Measurements from ENCODE around the gene PTRHD1. TPM values are rescaled to one million over a fixed set of nuclear protein-coding genes. Genes with fewer than 3 reads are reported as not detected.

Gene PTRHD1
- polyA plus RNA-seq, 1 of the 3 experiments (the other 2 are of a cell fraction) = 74.4 TPM

GRCh38 chr2:24819442-24820174 lies 26.4 kb upstream of the PTRHD1 start:
- TF ChIP-seq PBX3 (IDR thresholded peaks at IDR 0.05) = no peak
- TF ChIP-seq, protein P1, sequence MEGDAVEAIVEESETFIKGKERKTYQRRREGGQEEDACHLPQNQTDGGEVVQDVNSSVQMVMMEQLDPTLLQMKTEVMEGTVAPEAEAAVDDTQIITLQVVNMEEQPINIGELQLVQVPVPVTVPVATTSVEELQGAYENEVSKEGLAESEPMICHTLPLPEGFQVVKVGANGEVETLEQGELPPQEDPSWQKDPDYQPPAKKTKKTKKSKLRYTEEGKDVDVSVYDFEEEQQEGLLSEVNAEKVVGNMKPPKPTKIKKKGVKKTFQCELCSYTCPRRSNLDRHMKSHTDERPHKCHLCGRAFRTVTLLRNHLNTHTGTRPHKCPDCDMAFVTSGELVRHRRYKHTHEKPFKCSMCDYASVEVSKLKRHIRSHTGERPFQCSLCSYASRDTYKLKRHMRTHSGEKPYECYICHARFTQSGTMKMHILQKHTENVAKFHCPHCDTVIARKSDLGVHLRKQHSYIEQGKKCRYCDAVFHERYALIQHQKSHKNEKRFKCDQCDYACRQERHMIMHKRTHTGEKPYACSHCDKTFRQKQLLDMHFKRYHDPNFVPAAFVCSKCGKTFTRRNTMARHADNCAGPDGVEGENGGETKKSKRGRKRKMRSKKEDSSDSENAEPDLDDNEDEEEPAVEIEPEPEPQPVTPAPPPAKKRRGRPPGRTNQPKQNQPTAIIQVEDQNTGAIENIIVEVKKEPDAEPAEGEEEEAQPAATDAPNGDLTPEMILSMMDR (IDR thresholded peaks at IDR 0.05) = no peak
- TF ChIP-seq MAX (IDR thresholded peaks at IDR 0.05; ENCODE audit: low read depth) = no peak
- no peak for TF ChIP-seq CHD2 (IDR thresholded peaks at IDR 0.05; ENCODE audit: low read length, partially characterized antibody)
- TF ChIP-seq REST (IDR thresholded peaks at IDR 0.05; ENCODE audit: low read depth, low read length) = no peak
- TF ChIP-seq, protein P2, sequence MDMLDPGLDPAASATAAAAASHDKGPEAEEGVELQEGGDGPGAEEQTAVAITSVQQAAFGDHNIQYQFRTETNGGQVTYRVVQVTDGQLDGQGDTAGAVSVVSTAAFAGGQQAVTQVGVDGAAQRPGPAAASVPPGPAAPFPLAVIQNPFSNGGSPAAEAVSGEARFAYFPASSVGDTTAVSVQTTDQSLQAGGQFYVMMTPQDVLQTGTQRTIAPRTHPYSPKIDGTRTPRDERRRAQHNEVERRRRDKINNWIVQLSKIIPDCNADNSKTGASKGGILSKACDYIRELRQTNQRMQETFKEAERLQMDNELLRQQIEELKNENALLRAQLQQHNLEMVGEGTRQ (IDR thresholded peaks at IDR 0.05; ENCODE audit: borderline replicate concordance, low read depth, low read length) = no peak
- no peak for TF ChIP-seq YY1 (IDR thresholded peaks at IDR 0.05; ENCODE audit: low read depth)
- TF ChIP-seq, protein P3, sequence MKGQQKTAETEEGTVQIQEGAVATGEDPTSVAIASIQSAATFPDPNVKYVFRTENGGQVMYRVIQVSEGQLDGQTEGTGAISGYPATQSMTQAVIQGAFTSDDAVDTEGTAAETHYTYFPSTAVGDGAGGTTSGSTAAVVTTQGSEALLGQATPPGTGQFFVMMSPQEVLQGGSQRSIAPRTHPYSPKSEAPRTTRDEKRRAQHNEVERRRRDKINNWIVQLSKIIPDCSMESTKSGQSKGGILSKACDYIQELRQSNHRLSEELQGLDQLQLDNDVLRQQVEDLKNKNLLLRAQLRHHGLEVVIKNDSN (IDR thresholded peaks at IDR 0.05; ENCODE audit: borderline replicate concordance, low read depth) = no peak
- TF ChIP-seq, protein P4, sequence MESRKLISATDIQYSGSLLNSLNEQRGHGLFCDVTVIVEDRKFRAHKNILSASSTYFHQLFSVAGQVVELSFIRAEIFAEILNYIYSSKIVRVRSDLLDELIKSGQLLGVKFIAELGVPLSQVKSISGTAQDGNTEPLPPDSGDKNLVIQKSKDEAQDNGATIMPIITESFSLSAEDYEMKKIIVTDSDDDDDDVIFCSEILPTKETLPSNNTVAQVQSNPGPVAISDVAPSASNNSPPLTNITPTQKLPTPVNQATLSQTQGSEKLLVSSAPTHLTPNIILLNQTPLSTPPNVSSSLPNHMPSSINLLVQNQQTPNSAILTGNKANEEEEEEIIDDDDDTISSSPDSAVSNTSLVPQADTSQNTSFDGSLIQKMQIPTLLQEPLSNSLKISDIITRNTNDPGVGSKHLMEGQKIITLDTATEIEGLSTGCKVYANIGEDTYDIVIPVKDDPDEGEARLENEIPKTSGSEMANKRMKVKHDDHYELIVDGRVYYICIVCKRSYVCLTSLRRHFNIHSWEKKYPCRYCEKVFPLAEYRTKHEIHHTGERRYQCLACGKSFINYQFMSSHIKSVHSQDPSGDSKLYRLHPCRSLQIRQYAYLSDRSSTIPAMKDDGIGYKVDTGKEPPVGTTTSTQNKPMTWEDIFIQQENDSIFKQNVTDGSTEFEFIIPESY (IDR thresholded peaks at IDR 0.05; ENCODE audit: borderline replicate concordance, low read depth) = no peak
- TF ChIP-seq GABPA (IDR thresholded peaks at IDR 0.05; ENCODE audit: low read depth) = no peak
- no peak for TF ChIP-seq NFIC (IDR thresholded peaks at IDR 0.05; ENCODE audit: borderline replicate concordance)
- no peak for TF ChIP-seq POLR2AphosphoS5 (IDR thresholded peaks at IDR 0.05; ENCODE audit: low read depth, low read length)
- no peak for TF ChIP-seq MXI1 (IDR thresholded peaks at IDR 0.05; ENCODE audit: low read depth, low read length)
- TF ChIP-seq SIN3A (IDR thresholded peaks at IDR 0.05; ENCODE audit: borderline replicate concordance, low read depth, low read length) = no peak
- no peaks in the 10 kb centered on the region for H3K9me3 ChIP-seq
- H4K20me1 ChIP-seq (ENCODE audit: insufficient read depth) = no peaks in the 10 kb centered on the region
- ChIA-PET CTCF (interaction anchor here (1.3 to 12.4 kb wide), 5 partner anchors 7 to 409 kb away, joined by 4 to 132 read pairs (median 11); partner anchors contain the start of genes CENPO and PTRHD1), POLR2A (interaction anchor here (0.6 kb wide), 1 partner anchor 26 kb away, joined by 3 read pairs; no protein-coding TSS in a partner anchor)
- H3K36me3 ChIP-seq (replicated peaks in 1 of 2; ENCODE audit: control insufficient read depth in 1 of 2, insufficient read depth in 2 of 2, low read length in 1 of 2) = peaks cover 43 to 73% of the 10 kb centered on the region in 2 experiments
- H3K9ac ChIP-seq = no peak overlapping the region
- H3K27ac ChIP-seq (ENCODE audit: low read depth in 2 of 2, low read length in 1 of 2) = no peak overlapping the region; a peak in 1 of 4 replicates
- peaks cover 21% of the 10 kb centered on the region; the same call in 1 of the 2 replicates for H3K79me2 ChIP-seq (ENCODE audit: insufficient read depth)
- peak; percentile 24 for DNase-seq
- no peaks in the 10 kb centered on the region for H3K27me3 ChIP-seq (ENCODE audit: insufficient read depth)
- H2AFZ ChIP-seq (ENCODE audit: low read depth) = no peak overlapping the region
- H3K4me2 ChIP-seq = no peak overlapping the region
- H3K4me3 ChIP-seq (ENCODE audit: low read depth in 2 of 2, low read length in 1 of 2) = no peak overlapping the region
- peaks cover 9% of the 10 kb centered on the region for H3F3A ChIP-seq (replicated peaks; ENCODE audit: insufficient read depth)
- H3K9me2 ChIP-seq = no peaks in the 10 kb centered on the region
- 98% methylated on average over 16 of the region's 21 CpGs for WGBS (ENCODE audit: low lambda C conversion rate)
- H3K4me1 ChIP-seq (ENCODE audit: control insufficient read depth in 1 of 2, insufficient read depth in 2 of 2, low read depth in 1 of 2, low read length in 1 of 2) = peaks cover 4 to 15% of the 10 kb centered on the region in 2 experiments; a peak in 2 of 4 replicates
